Measurements from ENCODE around the gene DENND4A. TPM values are rescaled to one million over a fixed set of nuclear protein-coding genes. Genes with fewer than 3 reads are reported as not detected.

Gene DENND4A
- 10 to 100 TPM; 30.4 to 41.3 TPM for total RNA-seq
- polyA plus RNA-seq = 1 to 10 TPM; 3.3 to 5.8 TPM
- long read RNA-seq, donor 1, partial matches to known transcripts = 6 of 15 reads
- long read RNA-seq, donor 1, other reads (novel, unspliced or antisense) = 9 of 15 reads
- long read RNA-seq, donor 2, partial matches to known transcripts = 0 of 14 reads
- long read RNA-seq, donor 2, other reads (novel, unspliced or antisense) = 14 of 14 reads

GRCh38 chr15:65792138-65792987 is at the start of gene DENND4A:
TSS of gene DENND4A (minus strand) at chr15:65792293. CDS start at chr15:65756450, 35,843 bp downstream.
- H3K27ac ChIP-seq (ENCODE audit: low read depth in 1 of 2, low read length in 2 of 2) = peak within 1 kb of the TSS; percentile 62 to 92
- DNase-seq (peak; percentile 99), ATAC-seq (ENCODE audit: low FRiP score) (peak; percentile 98)
- H3K9me3 ChIP-seq (ENCODE audit: control insufficient read depth, low read length) = no peaks in the 10 kb centered on the region
- H3K4me3 ChIP-seq (ENCODE audit: low read length in 2 of 2) = peak within 1 kb of the TSS; percentile 65 to 86
- WGBS, 2 donors = 1% methylated on average over 55 to 63 of the region's 63 CpGs
- intact Hi-C loops (cut with DNase I) = loop anchor here in 1 of 2 donors (2.0 kb wide), 1 partner anchor 40 kb away; no protein-coding TSS in a partner anchor
- no peaks in the 10 kb centered on the region for H3K27me3 ChIP-seq (ENCODE audit: control insufficient read depth in 1 of 2, insufficient read depth in 2 of 2, low read length in 1 of 2)
- no peaks in the 10 kb centered on the region for H3K36me3 ChIP-seq (ENCODE audit: control insufficient read depth in 1 of 2, insufficient read depth in 2 of 2, low read length in 1 of 2)
- no peaks in the 10 kb centered on the region for H3K4me1 ChIP-seq (ENCODE audit: control insufficient read depth in 1 of 2, insufficient read depth in 2 of 2, low read length in 2 of 2)

DNA sequence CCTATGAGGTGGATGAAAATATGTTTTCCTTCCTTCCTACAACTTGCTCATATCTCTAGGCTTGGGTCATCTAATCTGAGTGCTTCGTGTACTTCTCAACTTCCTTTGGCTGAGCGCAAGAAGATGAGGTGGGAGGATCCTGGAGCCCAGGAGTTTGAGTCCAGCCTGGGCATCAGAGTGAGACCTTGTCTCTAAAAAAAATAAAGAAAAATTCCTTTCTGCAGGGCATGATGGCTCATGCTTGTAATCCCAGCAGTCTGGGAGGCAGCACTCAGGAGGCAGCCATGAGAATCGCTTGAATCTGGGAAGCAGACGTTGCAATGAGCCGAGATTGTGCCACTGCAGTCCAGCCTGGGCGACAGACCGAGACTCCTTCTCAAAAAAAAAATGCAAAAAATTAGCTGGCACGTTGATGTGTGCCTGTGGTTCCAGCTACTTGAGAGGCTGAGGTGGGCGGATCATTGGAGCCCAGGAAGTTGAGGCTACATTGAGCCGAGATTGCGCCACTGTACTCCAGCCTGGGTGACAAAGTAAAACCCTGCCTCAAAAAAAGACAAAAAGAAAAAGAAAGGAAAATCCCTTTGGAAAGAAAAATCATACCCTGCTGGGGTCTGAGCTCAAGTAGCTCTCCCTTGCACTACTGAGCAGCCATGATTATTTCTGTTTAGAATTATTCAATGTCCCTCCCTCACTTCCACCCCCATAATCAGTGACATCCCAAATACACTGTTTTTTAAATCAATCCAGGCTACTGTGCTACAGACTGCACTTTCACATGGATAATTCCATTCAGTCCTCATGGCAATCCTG is 49.2 kb upstream of the DENND4A start:
- ATAC-seq (ENCODE audit: low FRiP score) (peak; percentile 63), DNase-seq (peak in 1 of 2 donors; percentile 72)
- Histone ChIP-seq H3K4me3 (ENCODE audit: low read length in 2 of 2) (peak overlapping the region in 1 of 2 donors; percentile 18), H3K9me3 (ENCODE audit: control insufficient read depth, low read length) (no peaks in the 10 kb centered on the region), H3K4me1 (ENCODE audit: control insufficient read depth in 1 of 2, insufficient read depth in 2 of 2, low read length in 2 of 2) (no peaks in the 10 kb centered on the region), H3K36me3 (ENCODE audit: control insufficient read depth in 1 of 2, insufficient read depth in 2 of 2, low read length in 1 of 2) (no peaks in the 10 kb centered on the region), H3K27ac (ENCODE audit: low read depth in 1 of 2, low read length in 2 of 2) (peak overlapping the region; percentile 28 to 34), H3K27me3 (ENCODE audit: control insufficient read depth in 1 of 2, insufficient read depth in 2 of 2, low read length in 1 of 2) (no peaks in the 10 kb centered on the region)
- WGBS, 2 donors = 2 to 3% methylated on average over 11 of the region's 11 CpGs
- intact Hi-C loops (cut with DNase I) = no loop called here

DNA sequence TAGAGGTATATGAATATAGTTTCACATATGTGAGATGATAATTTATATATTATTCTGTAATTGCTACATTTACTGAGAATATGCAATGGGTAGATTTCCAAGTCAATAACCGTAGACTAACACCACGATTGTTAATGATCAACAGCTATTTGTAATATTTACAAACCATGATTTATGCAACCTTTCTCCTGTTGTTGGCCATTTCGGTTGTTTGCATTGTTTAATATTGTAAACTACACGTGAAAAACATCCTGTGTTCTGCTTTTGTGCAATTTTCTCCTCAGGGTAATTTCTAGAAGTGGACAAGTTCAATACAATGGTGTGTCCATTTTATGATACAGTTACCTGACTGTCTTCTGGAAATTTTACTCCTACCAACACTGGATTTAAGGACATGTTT is 47.9 kb upstream of the DENND4A start:
- 95 to 97% methylated on average over 4 of the region's 4 CpGs for WGBS, 2 donors
- no peak overlapping the region for H3K4me3 ChIP-seq (ENCODE audit: low read length in 2 of 2)
- intact Hi-C loops (cut with DNase I) = no loop called here
- no peaks in the 10 kb centered on the region for H3K27me3 ChIP-seq (ENCODE audit: control insufficient read depth in 1 of 2, insufficient read depth in 2 of 2, low read length in 1 of 2)
- H3K27ac ChIP-seq (ENCODE audit: low read depth in 1 of 2, low read length in 2 of 2) = no peak overlapping the region
- no peaks in the 10 kb centered on the region for H3K9me3 ChIP-seq (ENCODE audit: control insufficient read depth, low read length)
- no peak for DNase-seq
- no peaks in the 10 kb centered on the region for H3K36me3 ChIP-seq (ENCODE audit: control insufficient read depth in 1 of 2, insufficient read depth in 2 of 2, low read length in 1 of 2)
- ATAC-seq (ENCODE audit: low FRiP score) = no peak
- H3K4me1 ChIP-seq (ENCODE audit: control insufficient read depth in 1 of 2, insufficient read depth in 2 of 2, low read length in 2 of 2) = no peaks in the 10 kb centered on the region

- 88 to 91% methylated on average over 5 of the region's 5 CpGs for WGBS, 2 donors
- H3K27ac ChIP-seq (ENCODE audit: low read depth in 1 of 2, low read length in 2 of 2) = no peak overlapping the region
- DNase-seq (no peak), ATAC-seq (ENCODE audit: low FRiP score) (no peak)
- no peak overlapping the region for H3K4me3 ChIP-seq (ENCODE audit: low read length in 2 of 2)
- H3K9me3 ChIP-seq (ENCODE audit: control insufficient read depth, low read length) = no peaks in the 10 kb centered on the region
- H3K36me3 ChIP-seq (ENCODE audit: control insufficient read depth in 1 of 2, insufficient read depth in 2 of 2, low read length in 1 of 2) = no peaks in the 10 kb centered on the region
- intact Hi-C loops (cut with DNase I) = no loop called here
- no peaks in the 10 kb centered on the region for H3K4me1 ChIP-seq (ENCODE audit: control insufficient read depth in 1 of 2, insufficient read depth in 2 of 2, low read length in 2 of 2)
- no peaks in the 10 kb centered on the region for H3K27me3 ChIP-seq (ENCODE audit: control insufficient read depth in 1 of 2, insufficient read depth in 2 of 2, low read length in 1 of 2)
Measured at GRCh38 chr15:65839354-65839901, 47.3 kb upstream of the DENND4A start.

DNA sequence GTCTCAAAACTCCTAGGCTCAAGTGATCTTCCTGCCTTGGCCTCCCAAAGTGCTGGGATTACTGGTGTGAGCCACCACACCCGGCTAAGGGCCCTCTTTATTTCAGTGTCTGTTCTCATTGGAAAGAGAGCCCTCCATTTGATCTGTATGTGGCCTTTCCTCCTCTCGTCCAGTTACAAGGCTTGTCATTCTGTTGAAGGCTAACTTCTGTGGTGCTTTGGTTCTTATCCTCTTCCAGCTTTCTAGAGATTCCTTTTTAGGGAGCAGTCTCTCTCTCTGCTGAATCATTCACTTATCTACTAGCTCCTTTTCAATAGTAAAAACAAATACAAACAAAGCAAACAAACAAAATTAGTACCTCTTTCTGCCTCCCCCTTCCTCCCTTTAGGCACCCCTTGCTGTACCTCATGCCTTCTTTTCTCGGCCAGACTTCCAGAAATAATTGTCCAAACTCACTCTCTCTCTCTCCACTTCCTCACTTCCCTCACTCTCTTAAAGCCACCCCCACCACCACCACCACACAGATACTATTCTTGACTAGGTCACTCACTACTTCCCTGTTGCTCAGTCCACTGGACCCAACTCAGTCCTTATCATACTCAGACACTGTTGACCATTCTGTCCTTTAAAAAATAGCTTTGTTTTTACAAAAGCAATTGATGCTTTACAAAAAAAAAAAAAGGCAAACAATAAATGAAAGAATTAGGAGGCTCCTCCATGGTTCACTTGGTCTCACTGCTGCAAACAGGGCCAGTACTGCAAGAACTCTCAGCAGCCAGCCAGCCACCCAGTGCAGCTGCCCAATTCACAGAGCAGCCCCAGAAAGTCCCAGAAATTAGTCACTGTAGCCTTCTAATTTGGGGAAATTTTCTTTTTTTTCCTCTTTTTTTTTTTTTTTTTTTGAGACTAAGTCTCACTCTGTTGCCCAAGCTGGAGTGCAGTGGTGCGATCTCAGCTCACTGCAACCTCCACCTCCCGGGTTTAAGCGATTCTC is 45.5 kb upstream of the DENND4A start:
- ATAC-seq (ENCODE audit: low FRiP score) = no peak
- intact Hi-C loops (cut with DNase I) = no loop called here
- no peak overlapping the region for H3K27ac ChIP-seq (ENCODE audit: low read depth in 1 of 2, low read length in 2 of 2)
- H3K4me1 ChIP-seq (ENCODE audit: control insufficient read depth in 1 of 2, insufficient read depth in 2 of 2, low read length in 2 of 2) = peaks cover 2 to 3% of the 10 kb centered on the region in 2 donors
- WGBS, 2 donors = 73 to 76% methylated on average over 6 of the region's 6 CpGs
- no peak overlapping the region for H3K4me3 ChIP-seq (ENCODE audit: low read length in 2 of 2)
- no peaks in the 10 kb centered on the region for H3K27me3 ChIP-seq (ENCODE audit: control insufficient read depth in 1 of 2, insufficient read depth in 2 of 2, low read length in 1 of 2)
- H3K9me3 ChIP-seq (ENCODE audit: control insufficient read depth, low read length) = no peaks in the 10 kb centered on the region
- DNase-seq = no peak
- no peaks in the 10 kb centered on the region for H3K36me3 ChIP-seq (ENCODE audit: control insufficient read depth in 1 of 2, insufficient read depth in 2 of 2, low read length in 1 of 2)

GRCh38 chr15:65836665-65837064 is 44.6 kb upstream of the DENND4A start:
- H3K4me3 ChIP-seq (ENCODE audit: low read length in 2 of 2) = no peak overlapping the region
- DNase-seq = no peak
- intact Hi-C loops (cut with DNase I) = no loop called here
- H3K36me3 ChIP-seq (ENCODE audit: control insufficient read depth in 1 of 2, insufficient read depth in 2 of 2, low read length in 1 of 2) = no peaks in the 10 kb centered on the region
- H3K9me3 ChIP-seq (ENCODE audit: control insufficient read depth, low read length) = no peaks in the 10 kb centered on the region
- H3K4me1 ChIP-seq (ENCODE audit: control insufficient read depth in 1 of 2, insufficient read depth in 2 of 2, low read length in 2 of 2) = peaks cover 2 to 3% of the 10 kb centered on the region in 2 donors
- WGBS, 2 donors = 96 to 98% methylated on average over 4 of the region's 4 CpGs
- ATAC-seq (ENCODE audit: low FRiP score) = no peak
- no peaks in the 10 kb centered on the region for H3K27me3 ChIP-seq (ENCODE audit: control insufficient read depth in 1 of 2, insufficient read depth in 2 of 2, low read length in 1 of 2)
- no peak overlapping the region for H3K27ac ChIP-seq (ENCODE audit: low read depth in 1 of 2, low read length in 2 of 2)

GRCh38 chr15:65835447-65835846 is 43.4 kb upstream of the DENND4A start:
- DNase-seq (no peak), ATAC-seq (ENCODE audit: low FRiP score) (no peak)
- no peaks in the 10 kb centered on the region for H3K36me3 ChIP-seq (ENCODE audit: control insufficient read depth in 1 of 2, insufficient read depth in 2 of 2, low read length in 1 of 2)
- intact Hi-C loops (cut with DNase I) = no loop called here
- peaks cover 2 to 3% of the 10 kb centered on the region in 2 donors for H3K4me1 ChIP-seq (ENCODE audit: control insufficient read depth in 1 of 2, insufficient read depth in 2 of 2, low read length in 2 of 2)
- no peak overlapping the region for H3K27ac ChIP-seq (ENCODE audit: low read depth in 1 of 2, low read length in 2 of 2)
- no peak overlapping the region for H3K4me3 ChIP-seq (ENCODE audit: low read length in 2 of 2)
- no peaks in the 10 kb centered on the region for H3K9me3 ChIP-seq (ENCODE audit: control insufficient read depth, low read length)
- WGBS, 2 donors = 4 to 7% methylated on average over 4 of the region's 4 CpGs
- H3K27me3 ChIP-seq (ENCODE audit: control insufficient read depth in 1 of 2, insufficient read depth in 2 of 2, low read length in 1 of 2) = no peaks in the 10 kb centered on the region
